NCI-H2171 treated with DMSO at 0.1 percent for 48 hours (cell line): ENCODE measurements around the gene CDR2.
"Not testable (repeated sequence)": the region's sequence is repeated elsewhere in the genome, so short reads cannot be mapped to it uniquely, and the experiment has no call there.

ENCODE experiments used
- DNase-seq: peaks from one replicate; lab custom pipeline; 2025; lab: John Stamatoyannopoulos, UW

Gene CDR2

DNA sequence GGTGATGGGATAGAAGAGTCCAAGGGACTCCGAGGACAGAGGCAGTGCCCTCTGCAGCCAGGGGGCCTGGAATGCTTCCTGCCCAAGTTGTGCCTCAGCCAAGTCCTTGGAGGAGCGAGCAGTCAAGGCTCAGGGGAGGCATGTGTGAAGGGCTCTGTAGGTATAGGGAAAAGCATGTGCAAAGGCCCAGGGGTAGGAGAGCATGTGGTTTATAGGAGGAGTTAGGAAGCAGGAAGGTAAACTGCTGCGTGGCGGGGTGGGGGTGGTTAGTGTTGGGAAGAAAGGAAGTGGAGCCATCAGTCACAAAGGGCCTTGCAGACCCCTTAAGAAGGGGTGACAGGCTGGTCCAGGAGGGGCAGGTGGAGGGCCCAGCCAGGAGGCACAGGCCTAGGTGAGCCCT lies 70.0 kb downstream of the CDR2 start:
- no peak for DNase-seq

DNA sequence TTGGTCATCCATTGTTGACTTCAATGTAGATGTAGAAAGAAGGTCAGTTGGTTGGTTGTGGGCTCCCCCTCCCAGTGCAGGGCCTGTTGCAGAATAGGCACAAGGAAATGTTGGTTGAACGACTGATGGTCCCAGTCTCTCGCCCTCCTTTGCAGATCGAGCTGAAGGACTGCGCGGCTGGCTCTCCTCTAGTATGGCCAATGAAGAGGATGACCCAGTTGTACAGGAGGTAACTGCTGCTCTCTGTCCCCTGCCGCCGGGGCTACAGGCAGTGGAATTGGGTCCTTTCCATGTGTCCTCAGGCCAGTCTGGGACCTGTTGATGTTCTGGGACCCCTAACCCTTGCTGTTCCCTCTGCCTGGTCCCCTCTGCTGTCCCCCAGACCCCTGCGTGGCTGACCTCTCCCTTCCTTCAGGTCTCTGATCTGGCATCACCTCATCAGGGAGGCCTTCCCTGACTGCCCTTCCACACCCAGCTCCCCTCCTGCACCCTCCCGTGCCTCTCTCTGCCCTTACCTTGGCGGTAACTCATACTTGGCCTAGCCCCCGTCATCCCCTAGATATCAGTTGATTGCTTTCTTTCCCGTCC lies 71.5 kb downstream of the CDR2 start:
- DNase-seq, result no peak

DNA sequence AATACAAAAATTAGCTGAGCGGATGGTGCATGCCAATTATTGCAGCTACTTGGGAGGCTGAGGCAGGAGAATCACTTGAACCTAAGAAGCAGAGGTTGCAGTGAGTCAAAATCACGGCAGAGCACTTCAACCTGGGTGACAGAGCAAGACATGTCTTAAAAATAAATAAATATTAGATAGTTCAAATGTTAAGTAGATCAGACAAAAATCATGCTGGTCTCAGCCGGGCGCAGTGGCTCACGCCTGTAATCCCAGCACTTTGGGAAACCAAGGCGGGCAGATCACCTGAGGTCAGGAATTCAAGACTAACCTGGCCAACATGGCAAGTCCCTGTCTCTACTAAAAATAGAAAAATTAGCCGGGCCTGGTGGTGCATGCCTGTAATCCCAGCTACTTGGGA lies 73.0 kb downstream of the CDR2 start:
- DNase-seq, result not testable (repeated sequence)

DNA sequence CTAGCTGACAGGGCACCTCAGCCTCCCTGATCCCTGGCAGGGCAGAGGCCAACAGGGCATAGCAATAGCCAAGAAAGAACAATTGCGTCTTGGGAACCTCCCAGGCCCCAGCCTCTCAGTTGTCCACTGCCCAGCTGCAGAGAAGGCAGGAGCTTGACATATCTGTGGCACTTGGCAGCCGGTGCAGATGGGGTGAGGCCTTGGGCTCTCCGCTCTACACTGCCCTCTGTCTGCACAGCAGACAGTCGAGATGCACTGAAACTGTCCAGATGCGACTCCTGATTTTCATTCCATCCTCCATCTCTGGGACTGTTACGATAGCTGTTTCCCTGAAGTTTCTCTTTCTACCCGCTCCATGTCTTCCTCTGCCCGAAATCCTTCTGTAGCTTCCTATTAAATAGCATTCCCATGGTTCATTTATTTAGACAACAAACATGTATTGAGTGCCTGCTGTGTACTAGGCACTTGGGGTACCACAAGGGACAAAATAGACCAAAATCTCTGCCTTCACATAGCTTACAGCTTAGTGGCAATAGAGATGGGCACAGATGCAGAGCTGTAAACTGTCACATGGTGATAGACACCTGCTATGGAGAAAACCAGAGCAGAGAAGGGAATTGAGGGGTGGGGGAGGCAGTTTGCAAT lies 73.9 kb downstream of the CDR2 start:
- DNase-seq, result peak; percentile 48

DNA sequence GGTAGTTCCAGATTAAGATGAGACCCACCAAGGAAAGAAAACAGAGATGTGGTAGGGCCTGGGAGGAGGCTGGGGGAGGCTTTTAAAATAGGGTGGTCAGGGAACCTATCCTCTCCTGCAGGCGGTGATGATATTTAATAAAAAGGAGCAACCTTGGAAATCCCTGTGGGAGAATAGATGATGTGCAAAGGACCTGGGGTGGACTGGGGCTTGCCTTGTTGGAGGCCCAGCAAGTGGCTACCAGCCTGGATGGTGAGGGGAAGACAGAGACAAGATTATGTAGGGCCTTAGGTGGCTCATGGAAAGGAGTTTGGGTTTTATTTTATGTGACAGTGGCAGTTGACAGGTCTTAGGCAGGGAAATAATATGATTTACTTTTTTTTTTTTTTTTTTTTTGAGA lies 75.4 kb downstream of the CDR2 start:
- no peak for DNase-seq

DNA sequence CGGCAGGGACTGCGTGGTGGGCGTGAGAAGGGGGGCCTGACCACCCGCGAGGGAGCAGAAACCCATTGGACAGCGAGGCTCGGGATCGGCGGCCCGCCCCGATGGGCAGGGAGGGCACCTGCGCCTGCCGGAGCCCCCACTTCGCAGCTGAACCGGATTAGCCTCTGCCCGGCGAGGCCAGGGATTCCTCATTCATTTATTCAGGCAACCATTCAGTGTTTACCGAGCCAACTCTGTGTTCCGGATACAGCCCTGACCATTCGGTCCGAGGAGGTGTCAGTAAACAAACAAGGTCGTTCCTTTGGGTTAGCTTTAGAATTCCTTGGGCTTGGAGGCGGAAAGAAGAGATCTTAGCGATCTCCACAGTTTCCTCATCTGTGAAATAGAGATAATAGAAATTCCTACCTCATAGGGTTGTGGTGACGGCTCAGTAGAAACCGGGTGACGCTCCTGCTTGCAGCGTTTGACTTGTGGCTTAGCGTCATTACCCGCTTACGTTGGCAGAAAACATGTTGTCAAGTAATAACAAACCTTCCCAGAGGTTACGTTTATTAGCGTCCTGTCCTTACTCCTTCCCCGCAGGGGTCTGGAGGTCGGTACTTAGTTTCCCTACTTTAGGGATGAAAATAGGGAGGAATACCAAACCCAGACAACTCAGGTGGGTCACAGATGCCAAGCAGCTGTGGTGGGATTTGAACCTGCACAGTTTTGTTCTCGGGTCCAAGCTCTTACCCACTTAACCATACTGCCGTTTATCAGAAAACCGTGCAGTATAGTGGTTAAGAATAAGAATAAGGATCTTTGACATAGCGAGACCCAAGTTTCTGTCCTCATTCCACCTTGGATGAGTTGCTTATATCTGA lies 76.3 kb downstream of the CDR2 start:
- DNase-seq, result peak; percentile 89

DNA sequence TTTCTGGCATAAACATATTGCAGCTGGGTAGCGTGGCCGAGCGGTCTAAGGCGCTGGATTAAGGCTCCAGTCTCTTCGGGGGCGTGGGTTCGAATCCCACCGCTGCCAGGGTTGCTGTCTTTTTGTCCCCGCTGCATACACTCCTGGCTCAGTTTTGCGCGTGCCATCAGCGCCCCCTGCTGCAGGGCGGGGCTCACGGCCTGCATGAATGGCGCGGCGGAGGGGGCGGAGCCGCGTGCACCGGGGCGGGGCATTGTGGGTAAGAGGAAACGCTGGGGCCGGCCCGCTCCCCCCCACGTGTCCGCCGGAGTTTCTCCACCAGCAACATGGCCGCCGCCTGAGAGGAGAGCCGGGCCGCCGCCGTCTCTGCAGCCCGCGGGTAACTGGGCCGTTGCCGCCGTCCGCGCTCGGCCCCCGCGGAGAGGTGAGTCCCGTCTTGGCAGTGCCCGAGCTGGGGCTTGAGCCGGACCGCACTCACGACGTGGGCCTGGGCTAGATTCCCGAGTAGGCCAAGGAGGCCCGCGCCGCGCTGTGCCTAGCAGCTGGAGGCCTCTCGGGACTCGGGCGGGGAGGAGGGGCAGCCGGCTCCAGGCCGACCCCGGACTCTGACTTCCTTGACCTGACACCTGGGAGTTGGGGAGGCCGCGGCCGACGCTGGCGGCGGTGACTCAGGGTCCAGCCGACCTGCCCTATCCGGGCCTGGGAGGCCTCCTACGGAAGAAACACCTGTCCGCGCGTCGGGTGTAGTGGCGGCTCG lies 77.1 kb downstream of the CDR2 start, which contains the start of gene POLR3E:
Gene POLR3E, plus strand, starts transcription at position 296 of the 757 bp plus-strand sequence. CDS start 5,560 bp downstream, outside the sequence.
- DNase-seq, result peak; percentile 95

DNA sequence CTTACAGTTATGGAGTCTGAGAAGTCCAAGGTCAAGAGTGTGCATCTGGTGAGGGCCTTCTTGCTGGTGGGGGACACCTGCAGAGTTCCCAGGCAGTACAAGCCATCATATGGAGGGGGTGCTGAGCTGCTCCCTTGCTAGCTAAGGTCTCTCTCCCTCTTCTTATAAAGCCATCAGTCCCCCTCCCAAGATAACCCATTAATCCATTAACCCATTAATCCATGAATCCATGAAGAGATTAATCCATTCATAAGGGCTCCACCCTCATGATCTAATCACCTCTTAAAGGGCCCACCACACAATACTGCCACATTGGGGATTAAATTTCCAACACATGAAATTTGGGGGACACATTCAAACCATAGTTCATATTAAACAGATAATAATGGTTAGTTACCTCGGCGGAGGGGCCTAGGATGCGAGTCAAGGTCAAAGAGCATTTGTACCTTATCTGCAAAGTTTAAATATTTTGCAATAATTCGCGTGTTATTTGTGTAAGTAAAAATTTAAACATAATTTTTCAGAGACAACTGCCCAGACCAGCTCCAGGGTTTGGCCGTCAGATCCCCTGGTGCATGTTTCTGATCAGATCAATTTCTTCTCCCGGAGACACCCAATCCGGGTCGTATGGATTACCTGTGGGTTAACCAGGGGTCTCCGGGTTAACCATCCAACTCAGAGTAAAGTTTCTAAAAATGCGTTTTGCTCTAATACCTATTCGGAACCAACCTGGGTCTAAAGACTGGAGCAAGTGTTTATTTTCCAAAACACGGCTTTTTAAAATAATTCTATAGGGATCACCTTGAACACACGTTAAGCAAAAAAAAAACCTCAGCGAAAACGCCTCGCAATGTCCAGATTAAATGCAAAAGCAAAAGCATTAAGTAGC lies 78.0 kb downstream of the CDR2 start:
- no peak for DNase-seq
